ENCODE measurements around the gene USP24. TPM values are rescaled to one million over a fixed set of nuclear protein-coding genes. Genes with fewer than 3 reads are reported as not detected.

USP24 gene
- total and polyA plus RNA-seq, 10 of the 15 experiments (the other 5 are each of a cell fraction or from before 2014, with no cell fraction given), result 4.6 to 36.5 (median 25.3) TPM

- DNase-seq (ENCODE audit: low read depth, low spot score), result no peak
- Histone ChIP-seq H4K20me1 (ENCODE audit: control insufficient read depth, insufficient read depth) (no peaks in the 10 kb centered on the region), H3K36me3 (ENCODE audit: control insufficient read depth in 2 of 2, insufficient read depth in 2 of 2, low read length in 1 of 2) (no peaks in the 10 kb centered on the region), H3K4me2 (ENCODE audit: control insufficient read depth, insufficient read depth) (no peak overlapping the region), H3K9me3 (replicated peaks; ENCODE audit: control insufficient read depth, insufficient read depth, low read length) (peaks cover 4% of the 10 kb centered on the region), H3K4me3 (no peak overlapping the region), H3K27me3 (replicated peaks in 1 of 2; ENCODE audit: control insufficient read depth in 2 of 2, insufficient read depth in 2 of 2, low read length in 1 of 2) (no peaks in the 10 kb centered on the region), H3K27ac (ENCODE audit: control insufficient read depth, insufficient read depth) (no peak overlapping the region), H3K4me1 (ENCODE audit: control insufficient read depth, insufficient read depth, low read length) (no peaks in the 10 kb centered on the region), H3K9ac (ENCODE audit: control insufficient read depth, insufficient read depth, low read length) (no peak overlapping the region), H3K79me2 (ENCODE audit: control insufficient read depth, insufficient read depth, low read length) (peaks cover 33% of the 10 kb centered on the region), H2AFZ (ENCODE audit: control insufficient read depth, low read depth, low read length) (no peak overlapping the region)
- no peak for FAIRE-seq
- ChIA-PET POLR2A (no interaction called here), CTCF (no interaction called here), RAD21 (ENCODE audit: unreplicated experiment) (no interaction called here), SMC1A (ENCODE audit: uncharacterized antibody, unreplicated experiment) (no interaction called here)
- intact Hi-C loops (cut with micrococcal nuclease; ENCODE audit: unreplicated experiment), result no loop called here
- no peak for TF ChIP-seq POLR2A (IDR thresholded peaks at IDR 0.05; ENCODE audit: low read depth, low read length)
- no peak for TF ChIP-seq NR2C2 (IDR thresholded peaks at IDR 0.05; ENCODE audit: borderline replicate concordance, control insufficient read depth, insufficient read length, low read depth)
- ATAC-seq, result no peak
- 100% methylated on average over 5 of the region's 5 CpGs for WGBS (ENCODE audit: insufficient coverage, insufficient replicate concordance, low lambda C conversion rate, missing lambda C conversion rate)
- in situ Hi-C loops (cut with MboI), result no loop called here
- BruUV-seq (replicated peaks), result no TSS peak
Measured at GRCh38 chr1:55184859-55185258, 30.3 kb downstream of the USP24 start.

GRCh38 chr1:55181666-55182065, 33.5 kb downstream of the USP24 start:
- Histone ChIP-seq H3K36me3 (ENCODE audit: control insufficient read depth in 2 of 2, insufficient read depth in 2 of 2, low read length in 1 of 2) (no peaks in the 10 kb centered on the region), H3K9ac (ENCODE audit: control insufficient read depth, insufficient read depth, low read length) (no peak overlapping the region), H3K27me3 (replicated peaks in 1 of 2; ENCODE audit: control insufficient read depth in 2 of 2, insufficient read depth in 2 of 2, low read length in 1 of 2) (no peaks in the 10 kb centered on the region), H3K4me1 (ENCODE audit: control insufficient read depth, insufficient read depth, low read length) (no peaks in the 10 kb centered on the region), H3K27ac (ENCODE audit: control insufficient read depth, insufficient read depth) (no peak overlapping the region), H3K9me3 (replicated peaks; ENCODE audit: control insufficient read depth, insufficient read depth, low read length) (peaks cover 4% of the 10 kb centered on the region), H2AFZ (ENCODE audit: control insufficient read depth, low read depth, low read length) (no peak overlapping the region), H3K4me3 (no peak overlapping the region), H3K4me2 (ENCODE audit: control insufficient read depth, insufficient read depth) (no peak overlapping the region), H3K79me2 (ENCODE audit: control insufficient read depth, insufficient read depth, low read length) (peaks cover 28% of the 10 kb centered on the region), H4K20me1 (ENCODE audit: control insufficient read depth, insufficient read depth) (no peaks in the 10 kb centered on the region)
- no TSS peak for BruUV-seq (replicated peaks)
- ChIA-PET CTCF (no interaction called here), SMC1A (ENCODE audit: uncharacterized antibody, unreplicated experiment) (no interaction called here), RAD21 (ENCODE audit: unreplicated experiment) (no interaction called here), POLR2A (no interaction called here)
- intact Hi-C loops (cut with micrococcal nuclease; ENCODE audit: unreplicated experiment) (no loop called here), in situ Hi-C loops (cut with MboI) (no loop called here)
- no peak for FAIRE-seq
- no peak for DNase-seq (ENCODE audit: low read depth, low spot score)
- ATAC-seq, result no peak
- no peak for TF ChIP-seq PRDM15 (CRISPR knock-in tag; IDR thresholded peaks at IDR 0.05)
- no peak for TF ChIP-seq ZNF592 (IDR thresholded peaks at IDR 0.05)
- TF ChIP-seq PAX8 (IDR thresholded peaks at IDR 0.05), result no peak
- TF ChIP-seq USF1 (IDR thresholded peaks at IDR 0.05; ENCODE audit: borderline replicate concordance, extremely low read length, insufficient read depth, low read depth, low read length), result no peak
- TF ChIP-seq MXI1 (IDR thresholded peaks at IDR 0.05; ENCODE audit: low read depth, low read length), result no peak
- no peak for TF ChIP-seq STAT1 (conservative IDR thresholded peaks at IDR 0.05)
- TF ChIP-seq STAT3 (IDR thresholded peaks at IDR 0.05; ENCODE audit: low read depth, low read length), result no peak
- no peak for TF ChIP-seq HDAC6 (IDR thresholded peaks at IDR 0.05; ENCODE audit: unreplicated experiment)
- no peak for TF ChIP-seq SIN3A (IDR thresholded peaks at IDR 0.05; ENCODE audit: low read depth, low read length)

Measured in GM12878 (cell line).